ENCODE data around the gene CPLANE2.

DNA sequence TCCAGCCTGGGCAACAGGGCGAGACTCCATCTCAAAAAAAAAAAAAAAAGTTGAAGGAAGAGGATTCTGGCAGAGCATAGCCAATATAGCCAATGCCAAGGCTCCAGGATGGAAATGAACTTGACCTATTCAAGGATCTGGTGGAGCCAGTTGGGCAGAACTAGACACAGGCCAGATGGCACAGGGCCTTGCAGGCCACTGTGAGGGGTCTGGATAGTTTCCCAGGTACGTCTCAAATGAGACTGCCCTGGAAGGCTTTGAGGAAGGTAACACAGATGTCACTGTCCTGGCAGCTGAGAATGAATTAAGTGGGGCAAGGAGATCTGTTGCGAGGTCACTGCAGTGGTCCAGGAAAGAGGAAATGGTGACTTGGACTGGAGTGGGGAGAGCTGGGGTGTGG, 12.5 kb downstream of the CPLANE2 start:
- TF ChIP-seq EZH2 (IDR thresholded peaks at IDR 0.05; ENCODE audit: low read depth) (no peak), CTCF (conservative IDR thresholded peaks at IDR 0.05) (no peak)
